ENCODE results near the gene SAMD3.
"Not testable (repeated sequence)": the region's sequence is repeated elsewhere in the genome, so short reads cannot be mapped to it uniquely, and the experiment has no call there.

The SAMD3 gene, protein sequence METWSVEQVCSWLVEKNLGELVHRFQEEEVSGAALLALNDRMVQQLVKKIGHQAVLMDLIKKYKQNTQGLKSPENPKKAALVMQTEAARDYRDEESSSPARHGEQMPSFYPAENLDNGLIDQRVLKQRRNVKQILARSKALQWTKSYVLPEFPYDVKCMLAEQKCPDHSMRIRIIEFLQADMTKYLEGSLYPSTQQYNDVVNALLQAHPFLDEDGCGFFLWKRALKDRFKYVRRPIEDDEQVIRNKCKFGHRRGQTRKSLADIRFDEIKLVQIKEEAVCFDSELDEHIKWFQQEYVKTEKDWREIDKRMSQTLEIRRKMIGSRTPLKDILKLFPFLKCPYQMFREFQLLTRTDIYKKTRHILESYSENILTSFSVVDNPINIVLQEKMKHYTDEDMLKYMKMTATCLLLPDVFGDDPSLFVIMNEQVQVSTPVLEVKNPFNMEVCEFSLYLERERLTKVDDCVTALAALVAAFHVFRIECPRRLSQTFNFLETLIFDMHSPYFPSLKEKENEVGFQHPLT

DNA sequence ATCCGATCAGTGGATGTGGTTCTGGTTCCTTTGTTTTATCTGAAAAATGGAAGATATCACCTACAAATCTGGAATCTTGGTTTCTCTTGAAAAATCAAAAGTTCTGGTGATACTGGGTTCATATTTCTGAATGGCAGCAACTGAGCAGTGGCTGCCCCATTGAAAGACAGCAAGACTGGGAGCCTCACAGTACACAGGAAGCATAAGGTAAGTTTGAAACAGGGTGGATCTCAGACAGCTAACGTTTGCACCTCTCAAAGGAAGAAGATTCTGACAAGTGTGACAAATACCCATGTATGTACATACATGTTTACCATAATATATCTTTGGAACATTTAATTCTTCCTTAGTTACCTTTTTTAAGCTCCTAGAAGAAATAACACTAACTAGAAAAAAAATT lies at the start of gene SAMD3:
SAMD3 (minus strand) TSS at position 177 of the 400 bp plus-strand sequence. CDS start 7,678 bp downstream, outside the sequence.
- DNase-seq (ENCODE audit: extremely low spot score, insufficient read length, low read depth) (no peak), FAIRE-seq (peak; percentile 60)

DNA sequence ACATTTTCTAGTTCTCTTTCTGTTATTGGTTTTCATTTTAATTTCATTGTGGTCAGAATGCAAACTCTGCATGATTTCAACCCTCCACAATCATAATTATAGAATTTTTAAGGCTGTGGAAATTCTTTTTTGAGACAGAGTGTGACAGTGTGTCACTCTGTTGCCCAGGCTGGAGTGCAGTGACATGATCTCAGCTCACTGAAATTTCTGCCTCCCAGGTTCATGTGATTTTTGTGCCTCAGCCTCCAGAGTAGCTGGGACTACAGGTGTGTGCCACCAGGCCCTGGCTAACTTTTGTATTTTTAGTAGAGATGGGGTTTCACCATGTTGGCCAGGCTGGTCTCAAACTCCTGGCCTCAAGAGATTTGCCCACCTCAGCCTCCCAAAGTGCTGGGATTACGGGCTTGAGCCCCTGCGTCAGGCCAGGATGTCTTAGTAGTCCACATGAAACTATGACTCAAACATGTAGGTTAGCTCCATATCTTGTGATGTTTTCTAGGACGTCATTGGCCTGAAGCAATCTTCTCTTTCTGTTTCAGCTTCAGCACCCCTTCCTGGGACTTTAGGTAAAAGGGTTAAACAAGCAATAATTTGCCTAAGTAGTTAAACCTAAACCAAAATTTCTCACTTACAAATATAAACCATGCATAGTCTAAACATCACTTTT lies 47.4 kb upstream of the SAMD3 start:
- FAIRE-seq (peak; percentile 77), DNase-seq (ENCODE audit: extremely low spot score, insufficient read length, low read depth) (no peak)

DNA sequence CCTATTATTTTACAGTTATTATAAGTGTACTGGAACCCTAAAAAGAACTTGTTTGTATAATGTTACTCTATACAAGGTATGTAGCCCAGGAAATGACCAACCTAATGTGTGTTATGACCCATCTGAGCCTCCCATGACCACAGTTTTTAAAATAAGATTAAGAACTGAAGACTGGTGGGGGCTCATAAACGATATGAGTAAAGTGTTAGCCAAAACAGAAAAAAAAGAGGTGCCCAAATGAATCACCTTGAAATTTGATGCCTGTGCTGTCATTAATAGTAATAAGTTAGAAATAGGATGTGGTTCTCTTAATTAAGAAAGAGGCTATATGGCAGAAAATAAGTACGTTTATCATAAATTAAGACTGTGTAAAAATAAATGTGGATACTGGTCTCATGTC lies 42.8 kb upstream of the SAMD3 start:
- not testable (repeated sequence) for FAIRE-seq; DNase-seq (ENCODE audit: extremely low spot score, insufficient read length, low read depth)

DNA sequence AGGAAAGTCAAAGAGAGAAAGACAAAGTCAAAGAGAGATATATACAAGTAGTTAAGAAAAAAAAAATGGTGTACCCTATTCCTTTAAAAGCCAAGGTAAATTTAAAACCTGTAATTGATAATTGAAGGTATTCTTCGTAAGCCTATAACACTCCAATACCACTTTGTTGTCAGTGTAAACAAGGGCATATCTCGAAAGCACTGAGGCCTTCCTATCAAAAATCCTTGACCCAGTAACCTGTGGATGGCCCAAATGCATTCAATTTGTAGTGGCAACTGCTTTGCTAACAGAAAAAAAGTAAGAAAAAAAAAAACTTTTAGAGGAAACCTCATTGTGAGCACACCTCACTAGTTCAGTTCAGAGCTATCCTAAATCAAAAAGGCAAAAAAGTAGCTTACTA lies 39.3 kb upstream of the SAMD3 start:
- DNase-seq (ENCODE audit: extremely low spot score, insufficient read length, low read depth) (no peak), FAIRE-seq (no peak)

DNA sequence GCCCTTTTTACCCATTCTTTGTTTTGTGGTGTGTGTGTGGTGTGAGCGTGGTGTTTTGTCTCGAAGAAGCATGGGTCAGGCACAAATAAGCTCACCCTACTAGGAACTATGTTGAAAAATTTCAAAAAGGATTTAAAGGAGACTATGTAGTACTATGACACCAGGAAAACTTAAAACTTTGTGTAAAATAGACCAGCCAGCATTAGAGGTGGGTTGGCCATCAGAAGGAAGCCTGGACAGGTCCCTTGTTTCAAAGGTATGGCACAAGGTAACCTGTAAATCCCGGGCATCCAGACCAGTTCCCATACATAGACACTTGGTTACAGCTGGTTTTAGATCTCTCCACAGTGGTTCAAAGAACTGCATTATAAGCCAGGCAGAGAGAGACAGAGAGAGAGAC lies 38.8 kb upstream of the SAMD3 start:
- FAIRE-seq, result not testable (repeated sequence)

DNA sequence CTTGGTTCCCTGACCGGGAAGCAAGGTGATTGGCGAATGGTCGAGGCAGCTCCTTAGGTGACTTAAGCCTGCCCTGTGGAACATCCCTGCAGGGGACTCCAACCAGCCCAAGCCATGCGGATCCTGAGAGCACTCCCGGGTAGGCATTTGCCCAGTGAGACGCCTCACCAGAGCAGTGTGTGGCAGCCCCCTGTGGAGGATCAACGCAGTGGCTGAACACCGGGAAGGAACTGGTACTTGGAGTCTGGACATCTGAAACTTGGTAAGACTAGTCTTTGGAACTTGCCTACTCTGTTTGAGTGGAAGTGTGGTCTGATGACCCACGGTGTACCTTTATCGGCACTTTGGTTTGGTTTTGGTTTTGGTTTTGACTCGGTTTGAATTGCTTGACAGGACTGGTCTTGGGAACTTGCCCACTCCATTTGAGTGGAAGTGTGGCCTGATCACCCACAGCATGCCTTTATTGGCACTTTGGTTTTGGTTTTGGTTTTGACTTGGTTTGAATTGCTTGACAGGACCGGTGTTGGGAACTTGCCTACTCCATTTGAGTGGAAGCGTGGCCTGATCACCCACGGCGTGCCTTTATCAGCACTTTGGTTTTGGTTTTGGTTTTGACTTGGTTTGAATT lies 38.0 kb upstream of the SAMD3 start:
- peak; percentile 95 for FAIRE-seq
- DNase-seq (ENCODE audit: extremely low spot score, insufficient read length, low read depth), result not testable (repeated sequence)

More for the DNA sequence above, 38.8 kb upstream of the SAMD3 start:
- not testable (repeated sequence) for DNase-seq (ENCODE audit: extremely low spot score, insufficient read length, low read depth)

DNA sequence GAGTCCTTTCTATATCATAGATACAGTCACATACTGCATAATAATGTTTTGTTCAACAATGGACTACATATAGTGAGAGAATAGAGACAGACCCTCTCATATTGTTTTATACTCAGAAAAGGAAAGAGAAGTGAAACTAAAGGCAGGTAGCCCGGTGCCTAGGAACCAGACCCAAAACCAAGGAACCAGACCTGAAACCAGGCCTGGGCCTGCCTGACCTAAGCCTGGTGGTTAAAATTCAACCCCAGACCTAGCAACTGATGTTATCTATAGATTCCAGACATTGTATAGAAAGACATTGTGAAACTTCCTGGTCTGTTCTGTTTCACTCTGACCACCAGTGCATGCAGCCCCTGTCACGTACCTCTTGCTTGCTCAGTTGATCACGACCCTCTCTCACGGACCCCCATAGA lies 37.3 kb upstream of the SAMD3 start:
- not testable (repeated sequence) for DNase-seq (ENCODE audit: extremely low spot score, insufficient read length, low read depth); FAIRE-seq

DNA sequence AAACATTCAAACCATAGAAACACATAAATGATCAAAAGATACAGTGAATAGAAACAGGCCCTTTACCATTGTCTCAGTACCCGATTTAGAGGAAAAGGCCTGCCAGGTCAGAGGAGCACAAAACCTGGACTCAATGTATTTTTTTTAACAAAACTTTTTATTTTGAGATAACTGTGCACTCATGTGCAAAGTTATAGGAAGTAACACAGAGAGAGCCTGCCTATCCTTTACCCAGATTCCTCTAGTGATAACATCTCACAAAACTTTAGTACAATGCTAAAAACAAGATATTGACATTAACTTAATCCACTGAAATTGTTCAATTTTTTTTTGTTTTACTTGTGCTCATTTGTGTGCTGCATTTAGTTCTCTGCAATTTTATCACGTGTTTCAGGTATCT lies 36.8 kb upstream of the SAMD3 start:
- DNase-seq (ENCODE audit: extremely low spot score, insufficient read length, low read depth), result no peak
- no peak for FAIRE-seq

DNA sequence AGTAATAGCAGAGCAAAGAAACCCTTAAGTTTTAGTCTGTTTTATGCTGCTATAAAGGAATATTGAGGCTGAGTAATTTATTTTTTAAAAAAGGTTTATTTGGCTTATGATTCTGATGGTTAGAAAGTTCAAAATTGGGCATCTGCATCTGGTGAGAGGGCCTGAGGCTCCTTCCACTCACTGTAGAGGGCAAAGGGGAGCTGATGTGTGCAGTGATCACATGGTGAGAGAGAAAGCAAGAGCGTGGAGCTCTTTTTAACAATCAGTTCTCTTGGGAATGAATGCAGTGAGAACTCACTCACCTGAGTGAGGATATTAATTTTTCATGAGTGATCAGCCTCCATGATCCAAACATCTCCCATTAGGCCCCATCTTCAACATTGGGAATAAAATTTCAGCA lies 36.4 kb upstream of the SAMD3 start:
- FAIRE-seq (no peak), DNase-seq (ENCODE audit: extremely low spot score, insufficient read length, low read depth) (no peak)

DNA sequence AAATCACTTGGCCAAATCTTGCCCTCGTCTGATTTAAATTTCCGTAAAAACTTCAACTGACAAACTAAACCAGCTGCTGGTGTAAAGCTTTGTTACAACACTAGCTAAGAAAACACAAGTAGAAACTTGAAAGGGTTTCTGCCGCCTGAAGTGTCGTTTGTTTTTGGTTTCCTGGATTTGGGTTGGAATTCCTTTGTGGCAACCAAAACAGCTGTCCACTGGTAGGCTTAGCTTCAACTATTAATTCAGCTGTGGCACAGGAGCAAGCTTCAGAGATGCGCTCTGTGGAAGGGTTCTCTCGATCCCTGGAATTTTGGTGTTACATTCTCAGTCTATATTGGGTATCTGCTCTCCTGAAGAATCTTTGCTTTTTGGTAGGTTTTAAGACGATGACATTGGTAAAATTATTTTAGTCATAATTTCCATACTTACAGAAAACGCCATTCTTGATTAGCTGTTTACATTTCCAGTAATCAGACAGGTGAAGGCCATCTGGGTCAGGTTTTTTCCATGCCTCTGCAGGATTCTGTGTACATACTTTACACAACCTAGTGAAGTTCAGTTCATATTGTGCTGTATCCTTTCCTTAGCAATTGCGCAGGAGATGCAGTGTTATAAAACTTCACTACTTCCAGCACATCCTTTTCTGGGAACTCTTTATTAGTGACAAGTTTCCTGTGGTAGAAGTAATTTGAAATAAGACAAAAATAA lies 29.9 kb upstream of the SAMD3 start:
- no peak for DNase-seq (ENCODE audit: extremely low spot score, insufficient read length, low read depth)
- FAIRE-seq, result no peak

DNA sequence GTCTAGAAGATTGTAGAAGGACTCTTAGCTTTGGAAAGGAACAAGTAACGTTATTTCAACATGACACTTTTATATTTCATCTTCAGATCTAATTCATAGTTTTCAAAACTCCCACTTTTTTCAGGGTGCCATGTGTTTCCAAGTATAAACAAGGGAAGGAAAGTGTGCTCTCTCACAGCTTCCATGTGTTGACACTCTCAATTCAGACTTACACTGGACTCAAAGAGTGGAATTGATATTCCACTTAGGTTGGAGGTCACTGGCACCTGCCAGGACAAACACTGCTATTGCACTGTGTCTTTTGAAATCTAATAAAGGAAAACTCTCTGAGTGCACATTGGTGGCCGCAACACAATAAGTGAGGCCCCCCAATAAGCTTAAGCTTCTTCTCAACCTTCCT lies 22.5 kb upstream of the SAMD3 start:
- peak; percentile 42 for FAIRE-seq
- no peak for DNase-seq (ENCODE audit: extremely low spot score, insufficient read length, low read depth)

DNA sequence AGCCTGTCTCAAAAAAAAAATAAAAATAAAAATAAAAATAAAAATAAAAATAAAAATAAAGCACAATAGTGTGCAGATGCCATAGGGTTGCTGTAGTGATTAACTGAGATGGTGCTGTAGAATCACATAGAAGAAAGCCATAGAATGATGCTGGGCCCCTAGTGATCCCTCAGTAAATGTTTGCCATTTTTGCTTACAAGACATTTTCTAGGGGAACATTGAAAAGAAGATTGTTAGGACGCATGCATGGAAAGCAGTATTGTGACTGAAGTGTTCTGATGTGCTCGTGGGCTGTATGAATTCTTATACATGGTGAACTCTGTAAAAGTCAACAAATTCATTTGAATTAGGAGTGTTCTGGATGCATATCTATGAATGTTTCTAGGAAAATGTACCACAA lies 22.0 kb upstream of the SAMD3 start:
- DNase-seq (ENCODE audit: extremely low spot score, insufficient read length, low read depth) (no peak), FAIRE-seq (no peak)

DNA sequence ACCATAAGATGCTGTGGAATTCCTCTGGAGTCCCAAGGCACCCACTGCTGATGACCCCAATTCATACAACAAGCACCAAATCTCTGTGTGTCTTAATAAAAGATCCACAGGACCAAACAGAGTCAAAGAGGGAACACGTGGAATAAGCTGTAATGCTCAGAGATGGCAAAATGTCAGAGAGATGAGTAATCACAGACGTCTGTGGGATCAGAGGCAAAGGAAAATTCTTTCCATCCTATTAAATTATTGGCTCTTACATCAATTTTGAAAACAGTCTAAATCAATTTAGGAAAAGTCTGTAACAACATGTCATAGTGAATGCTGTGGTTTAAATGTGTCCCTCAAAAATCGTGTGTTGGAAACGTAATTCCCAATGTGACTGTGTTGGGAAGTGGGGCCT lies 17.5 kb upstream of the SAMD3 start:
- DNase-seq (ENCODE audit: extremely low spot score, insufficient read length, low read depth) (no peak), FAIRE-seq (no peak)

DNA sequence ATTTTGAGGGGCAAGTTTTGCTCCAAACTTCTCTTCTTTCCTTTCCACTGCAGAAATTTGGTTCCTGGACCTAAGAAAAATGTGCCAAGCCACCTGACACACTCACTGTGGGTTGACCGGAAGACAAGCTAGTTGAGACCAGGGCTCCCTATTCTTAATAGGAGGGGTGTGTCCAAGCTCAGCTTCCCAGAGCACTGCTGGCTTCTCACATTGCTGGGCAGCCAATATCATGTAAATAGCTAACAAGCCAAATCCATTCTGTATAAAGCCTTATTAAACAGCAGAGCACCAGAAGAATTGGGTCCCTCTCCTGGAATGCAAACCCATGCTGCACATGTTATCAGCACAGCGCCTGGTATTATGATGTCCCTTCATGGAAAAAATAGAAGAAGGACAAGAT lies 17.0 kb upstream of the SAMD3 start:
- DNase-seq (ENCODE audit: extremely low spot score, insufficient read length, low read depth) (no peak), FAIRE-seq (no peak)

DNA sequence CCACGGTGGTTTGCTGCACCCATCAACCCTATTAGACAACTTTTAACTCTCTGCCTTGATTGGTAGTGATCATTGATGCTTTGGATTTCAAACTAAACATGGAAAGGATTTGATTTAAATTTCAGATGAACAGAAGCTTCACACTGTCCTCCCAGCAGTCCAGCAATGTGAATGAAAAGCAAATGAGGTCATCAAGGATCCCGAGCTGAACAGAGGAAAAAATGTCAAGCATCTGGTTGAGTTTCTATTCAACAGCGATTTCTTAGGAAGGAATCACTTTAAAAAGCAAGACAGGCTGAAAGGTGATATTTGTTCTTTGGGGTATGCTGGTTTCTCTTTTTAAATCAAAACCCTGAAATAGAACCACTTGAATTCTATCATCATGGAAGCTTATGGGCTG lies 10.6 kb upstream of the SAMD3 start:
- FAIRE-seq (no peak), DNase-seq (ENCODE audit: extremely low spot score, insufficient read length, low read depth) (no peak)

DNA sequence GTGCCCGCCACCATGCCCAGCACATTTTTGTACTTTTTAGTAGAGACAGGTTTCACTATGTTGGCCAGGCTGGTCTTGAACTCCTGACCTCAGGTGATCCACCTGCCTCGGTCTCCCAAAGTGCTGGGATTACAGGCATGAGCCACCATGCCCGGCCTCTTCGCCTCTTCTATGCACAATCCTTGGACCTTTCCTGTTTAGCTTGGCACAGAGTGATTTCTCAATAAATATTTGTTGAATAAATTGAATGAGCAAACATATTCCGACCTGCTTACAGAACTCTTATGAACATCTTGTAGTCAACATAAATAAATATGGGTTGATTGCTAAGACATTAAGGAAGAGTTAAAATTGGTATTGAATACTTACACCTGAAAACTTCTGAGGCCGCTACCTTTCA lies 7.8 kb upstream of the SAMD3 start:
- FAIRE-seq; DNase-seq (ENCODE audit: extremely low spot score, insufficient read length, low read depth): not testable (repeated sequence)

DNA sequence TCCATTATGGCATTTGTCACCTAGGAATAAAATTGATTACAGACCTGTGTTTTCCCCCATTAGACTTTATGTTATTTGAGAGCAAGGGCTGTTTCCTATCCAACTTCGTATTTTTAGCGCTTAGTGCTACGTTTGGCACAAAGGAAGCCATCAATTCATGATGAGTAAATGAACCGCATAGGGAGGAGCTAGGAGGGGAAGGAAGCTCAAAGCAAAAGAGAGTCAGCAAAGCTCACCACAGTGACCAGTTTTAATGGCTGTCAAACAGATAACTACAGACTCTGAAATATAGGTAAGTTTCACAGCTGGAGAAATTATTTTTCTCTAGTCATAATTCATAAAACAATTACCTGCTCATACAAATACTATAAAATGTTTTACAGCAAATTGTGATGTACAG lies 6.9 kb upstream of the SAMD3 start:
- FAIRE-seq (no peak), DNase-seq (ENCODE audit: extremely low spot score, insufficient read length, low read depth) (no peak)

DNA sequence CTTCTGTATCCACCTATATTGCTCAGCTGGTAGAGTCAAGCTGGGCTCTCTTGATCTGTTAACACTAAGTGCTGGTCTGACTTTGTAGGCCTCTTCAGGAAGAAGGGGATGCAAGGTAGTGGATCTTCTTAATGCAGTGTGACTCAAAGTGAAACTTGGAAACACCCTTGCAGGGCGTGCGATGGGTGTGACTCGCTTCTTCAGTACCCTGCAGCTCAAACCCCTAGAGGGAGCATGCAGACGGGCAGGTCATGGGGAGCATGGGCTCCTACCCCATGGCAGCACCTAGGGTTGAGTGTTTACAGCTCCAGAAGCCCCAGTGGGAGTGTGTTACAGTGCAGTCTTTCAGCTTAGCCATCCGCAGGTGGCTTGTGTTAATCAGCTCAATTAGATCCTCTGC lies 757 bp upstream of the SAMD3 start:
- DNase-seq (ENCODE audit: extremely low spot score, insufficient read length, low read depth), result peak; percentile 46
- peak; percentile 96 for FAIRE-seq

DNA sequence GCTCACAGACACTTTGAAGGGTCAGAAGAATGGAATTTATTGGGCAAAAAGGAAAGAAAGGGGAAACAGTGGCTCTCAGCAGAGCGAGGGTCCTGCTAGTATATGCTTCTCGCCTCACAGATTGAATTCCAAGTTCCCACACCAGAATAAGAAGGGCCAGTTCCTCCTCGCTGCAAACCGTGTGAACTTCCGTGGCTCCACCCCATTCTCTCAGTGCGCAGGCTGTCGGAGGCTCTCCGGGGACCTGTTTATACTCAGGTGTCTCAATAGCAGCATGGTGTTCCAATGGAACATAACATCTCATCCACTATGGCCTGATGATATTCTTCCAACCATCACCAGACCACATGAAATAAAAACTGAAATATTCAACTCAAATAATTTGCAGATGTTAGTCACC lies 4.6 kb downstream of the SAMD3 start:
- FAIRE-seq (no peak), DNase-seq (ENCODE audit: extremely low spot score, insufficient read length, low read depth) (no peak)

DNA sequence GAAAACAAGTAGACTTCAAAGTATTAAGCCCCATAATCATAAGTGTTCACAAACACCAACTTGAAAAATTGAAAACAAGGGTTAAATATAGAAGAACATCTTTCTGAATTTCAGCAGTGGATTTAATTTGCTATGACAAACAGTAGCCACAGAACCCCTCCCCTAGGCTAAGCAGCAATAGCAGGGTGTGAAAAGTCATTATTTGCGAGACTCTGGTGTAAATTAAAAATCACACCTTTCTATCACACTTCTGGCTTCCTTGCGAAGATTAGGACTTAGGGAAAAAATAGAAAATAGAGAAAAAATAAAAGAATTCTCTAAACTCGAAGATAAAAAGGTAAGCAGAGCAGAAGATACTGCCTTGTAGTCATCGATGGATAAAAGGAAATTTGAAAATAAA lies 6.1 kb downstream of the SAMD3 start:
- no peak for FAIRE-seq
- no peak for DNase-seq (ENCODE audit: extremely low spot score, insufficient read length, low read depth)

Measured in GM18507 (cell line).